GM19463 (cell line): ENCODE data around the gene BCORL1.
A peak's percentile ranks its signal among the peaks of the same experiment; 100 is the strongest.

Experiments used
- ATAC-seq: cut with Tn5 transposase; IDR thresholded peaks from one replicate; pipeline ENCODE4 v1.9.1; 2021; ENCODE audit warnings: mild to moderate bottlenecking, moderate library complexity; ENCODE audit not compliant: unreplicated experiment

BCORL1 gene

DNA sequence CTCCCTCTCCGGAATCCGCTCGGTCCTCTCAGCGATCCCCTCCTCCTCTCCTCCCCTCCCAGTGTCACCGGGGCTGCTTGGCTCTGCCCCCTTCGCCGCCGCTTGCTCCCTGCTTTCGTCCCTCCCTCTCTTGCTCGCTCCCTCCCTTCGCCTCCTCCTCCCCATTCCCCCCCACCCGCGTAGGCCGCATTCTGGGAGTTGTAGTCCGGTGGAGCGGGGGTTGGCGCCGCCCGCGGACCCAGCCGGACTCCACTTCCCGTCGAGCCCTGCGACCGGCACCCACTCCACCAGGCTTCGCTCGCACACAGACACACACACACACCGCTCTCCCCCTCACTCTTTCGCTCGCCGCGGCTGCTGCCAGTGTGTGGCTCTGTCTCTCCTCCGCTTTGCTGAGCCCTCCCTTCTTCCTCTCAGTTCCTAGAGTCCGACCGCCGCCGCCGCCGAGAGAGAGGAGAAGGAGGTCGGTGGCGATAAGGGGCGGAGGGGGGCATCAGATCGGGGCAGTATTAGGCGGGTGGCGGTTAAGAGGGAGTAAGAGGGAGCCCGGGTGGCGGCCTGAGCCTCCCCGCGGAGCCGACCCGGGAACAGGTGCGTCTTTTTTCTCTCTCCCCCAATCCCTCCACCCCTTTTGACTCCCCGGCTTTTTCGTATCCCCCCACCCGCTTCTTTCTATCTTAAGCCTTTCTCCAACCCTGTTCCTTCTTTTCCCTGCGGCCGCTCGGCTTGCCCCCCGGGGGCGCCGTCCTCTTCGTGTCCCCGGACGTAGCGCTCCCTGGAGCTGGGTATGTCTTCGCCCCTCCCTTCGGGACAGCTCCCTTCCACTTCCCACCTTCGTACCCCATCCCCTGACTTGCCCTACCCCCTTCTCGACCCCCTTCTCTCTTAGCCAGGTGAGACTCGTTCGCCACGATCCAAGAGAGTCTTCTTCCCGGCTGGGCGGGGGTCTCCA is at the start of gene BCORL1:
Gene BCORL1 (plus strand): TSS at position 336 of the 952 bp plus-strand sequence. CDS start 22,597 bp downstream, outside the sequence.
- ATAC-seq, result peak; percentile 90

DNA sequence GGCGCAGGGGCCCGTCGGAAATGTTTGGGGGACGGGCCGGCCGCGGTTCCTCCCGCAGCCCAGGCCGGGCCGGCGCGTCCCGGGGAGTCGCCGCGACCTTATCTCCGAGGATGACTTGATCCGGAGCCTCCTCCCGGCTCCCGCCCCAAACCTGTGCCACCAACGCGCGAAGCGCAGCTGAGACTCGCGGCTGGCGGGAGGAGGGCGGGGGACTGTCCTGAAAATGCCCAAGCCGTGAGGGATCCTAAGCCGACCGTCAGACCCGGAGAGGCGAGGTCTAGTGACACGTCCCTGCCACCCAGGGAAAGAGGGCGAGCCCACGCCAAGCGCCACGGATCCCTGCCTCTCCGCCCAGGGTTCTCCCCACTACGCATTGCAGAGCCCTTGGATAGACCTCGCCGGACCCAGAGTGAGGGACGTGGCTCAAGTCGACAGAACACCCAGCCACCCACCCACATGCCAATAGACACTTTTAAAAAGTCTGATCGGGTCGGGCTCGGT is 49.6 kb upstream of the BCORL1 start:
- peak; percentile 2 for ATAC-seq

GRCh38 chrX:129933700-129934099 is 48.7 kb upstream of the BCORL1 start:
- ATAC-seq, result no peak

GRCh38 chrX:129934461-129934860 is 48.0 kb upstream of the BCORL1 start:
- ATAC-seq, result no peak

- no peak for ATAC-seq
Measured at GRCh38 chrX:129934952-129935351, 47.5 kb upstream of the BCORL1 start.

DNA sequence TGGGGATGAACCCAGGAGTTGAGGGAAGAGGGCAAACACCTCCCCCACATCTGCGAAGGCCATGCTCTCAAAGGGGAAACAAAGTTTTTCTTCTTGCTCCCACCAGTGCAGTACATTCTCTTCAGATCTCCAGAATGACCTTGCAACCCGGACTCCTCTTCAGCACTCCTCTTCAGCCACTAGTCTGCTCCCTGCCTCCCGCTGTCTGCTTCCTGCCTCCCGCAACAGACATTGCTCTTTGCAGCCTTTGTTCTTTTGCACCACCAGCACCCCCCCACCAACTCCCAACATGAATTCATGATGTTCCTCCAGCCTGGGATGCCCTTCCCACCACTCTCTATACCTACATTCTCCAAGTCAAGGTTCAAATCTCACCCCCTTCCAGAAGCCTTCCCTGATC is 44.4 kb upstream of the BCORL1 start:
- no peak for ATAC-seq

GRCh38 chrX:129939986-129940385 is 42.4 kb upstream of the BCORL1 start:
- ATAC-seq, result no peak

- no peak for ATAC-seq
Measured at GRCh38 chrX:129940721-129941120, 41.7 kb upstream of the BCORL1 start.

GRCh38 chrX:129945131-129945530 is 37.3 kb upstream of the BCORL1 start:
- ATAC-seq, result no peak

- no peak for ATAC-seq
Measured at GRCh38 chrX:129953334-129953648, 29.1 kb upstream of the BCORL1 start.

- ATAC-seq, result no peak
Measured at GRCh38 chrX:129953881-129954280, 28.6 kb upstream of the BCORL1 start.

- no peak for ATAC-seq
Measured at GRCh38 chrX:129954804-129955203, 27.6 kb upstream of the BCORL1 start.

DNA sequence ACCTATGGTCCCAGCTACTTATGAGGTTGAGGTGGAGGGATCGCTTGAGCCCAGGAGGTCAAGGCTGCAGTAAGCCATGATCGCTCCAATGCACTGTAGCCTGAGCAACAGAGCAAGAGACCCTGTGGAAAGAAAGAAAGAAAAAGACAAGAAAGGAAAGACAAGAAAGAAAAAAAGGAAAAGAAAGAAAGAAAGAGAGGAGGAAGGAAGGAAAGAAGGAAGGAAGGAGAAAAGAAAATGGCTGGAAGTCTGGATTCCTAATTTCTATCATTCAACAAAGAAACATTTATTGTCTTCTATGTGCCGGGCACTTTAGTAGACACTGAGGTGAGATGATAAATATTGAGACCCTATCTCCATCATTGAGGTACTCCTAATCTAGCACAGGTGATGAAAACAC is 26.8 kb upstream of the BCORL1 start:
- no peak for ATAC-seq

DNA sequence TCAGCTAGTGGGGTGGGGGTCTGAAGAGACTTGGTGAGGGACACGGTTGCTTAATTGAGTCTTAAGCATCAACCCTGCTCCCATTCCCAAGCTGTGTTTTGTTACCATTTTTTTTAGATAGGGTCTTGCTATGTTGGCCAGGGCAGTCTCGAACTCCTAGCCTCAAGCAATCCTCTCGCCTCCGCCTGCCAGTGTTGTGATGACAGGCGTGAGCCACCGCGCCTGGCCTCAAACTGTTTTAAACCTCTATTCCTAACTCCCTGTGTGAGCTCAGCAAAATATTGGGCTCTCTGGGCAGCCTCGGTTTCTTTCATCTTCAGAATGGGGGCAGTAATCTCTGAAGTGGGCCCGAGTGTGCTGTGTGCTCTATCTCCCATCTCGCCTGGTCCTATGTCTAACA is 26.3 kb upstream of the BCORL1 start:
- ATAC-seq, result no peak

- ATAC-seq, result no peak
Measured at GRCh38 chrX:129956765-129957164, 25.7 kb upstream of the BCORL1 start.

DNA sequence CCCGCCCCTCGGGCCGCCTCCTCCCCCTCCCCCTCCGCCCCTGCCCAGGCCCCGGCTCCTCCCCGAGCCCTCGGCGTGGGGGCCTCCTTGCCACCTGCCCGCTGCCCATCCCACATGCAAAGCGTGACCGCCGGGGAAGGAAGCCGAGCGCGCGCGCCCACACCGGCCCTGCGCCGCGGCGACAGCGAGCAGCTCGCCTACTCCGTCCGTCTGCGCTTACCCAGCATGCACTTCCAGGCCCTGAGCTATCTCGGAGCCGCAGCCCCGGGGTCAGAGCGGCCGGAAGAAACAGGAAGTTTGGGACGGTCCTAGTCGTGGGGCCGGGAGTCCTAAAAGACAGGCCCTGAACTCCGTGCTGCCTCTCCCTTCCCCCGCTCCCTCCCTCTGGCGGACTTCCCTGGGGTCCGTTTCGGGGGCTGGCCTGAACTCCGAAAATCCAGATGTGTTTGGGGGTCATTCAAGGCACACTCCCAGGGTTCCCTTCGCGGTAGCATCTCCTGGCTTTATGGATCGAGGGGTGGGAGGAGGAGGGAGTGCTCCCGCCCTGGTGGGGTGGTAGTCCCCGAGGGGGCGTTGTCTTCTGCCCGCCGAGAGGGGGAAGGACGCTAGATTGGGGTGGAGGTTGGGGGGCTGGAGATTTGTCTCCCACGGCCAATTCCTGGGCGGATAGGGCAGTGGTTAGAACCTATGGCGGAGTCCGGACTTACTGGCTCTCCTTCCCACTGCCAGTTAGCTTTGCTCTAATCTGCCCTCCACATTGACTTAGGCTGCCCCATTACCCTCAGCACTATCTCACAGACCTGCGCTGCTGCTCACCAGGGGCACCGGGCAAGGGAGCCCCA is 25.0 kb upstream of the BCORL1 start:
- ATAC-seq, result peak; percentile 63

DNA sequence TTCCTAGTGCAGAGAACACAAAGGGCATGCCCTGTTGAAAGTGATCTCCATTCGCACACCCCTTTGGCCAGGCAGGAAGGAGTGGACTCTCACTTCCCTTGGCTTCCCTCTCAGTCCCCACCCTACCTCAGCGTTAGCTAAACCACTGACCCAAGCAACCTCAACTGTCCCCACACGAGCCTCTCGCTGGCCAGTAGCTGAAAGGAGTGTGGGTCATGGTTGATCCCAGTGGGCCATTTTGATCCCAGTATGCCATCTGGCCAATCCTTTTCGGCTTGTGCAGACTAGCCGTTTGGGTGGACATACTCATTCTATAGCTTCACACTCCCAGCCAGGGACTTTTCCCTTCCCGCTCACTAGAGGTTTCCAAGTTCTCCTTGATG is 24.4 kb upstream of the BCORL1 start:
- no peak for ATAC-seq

DNA sequence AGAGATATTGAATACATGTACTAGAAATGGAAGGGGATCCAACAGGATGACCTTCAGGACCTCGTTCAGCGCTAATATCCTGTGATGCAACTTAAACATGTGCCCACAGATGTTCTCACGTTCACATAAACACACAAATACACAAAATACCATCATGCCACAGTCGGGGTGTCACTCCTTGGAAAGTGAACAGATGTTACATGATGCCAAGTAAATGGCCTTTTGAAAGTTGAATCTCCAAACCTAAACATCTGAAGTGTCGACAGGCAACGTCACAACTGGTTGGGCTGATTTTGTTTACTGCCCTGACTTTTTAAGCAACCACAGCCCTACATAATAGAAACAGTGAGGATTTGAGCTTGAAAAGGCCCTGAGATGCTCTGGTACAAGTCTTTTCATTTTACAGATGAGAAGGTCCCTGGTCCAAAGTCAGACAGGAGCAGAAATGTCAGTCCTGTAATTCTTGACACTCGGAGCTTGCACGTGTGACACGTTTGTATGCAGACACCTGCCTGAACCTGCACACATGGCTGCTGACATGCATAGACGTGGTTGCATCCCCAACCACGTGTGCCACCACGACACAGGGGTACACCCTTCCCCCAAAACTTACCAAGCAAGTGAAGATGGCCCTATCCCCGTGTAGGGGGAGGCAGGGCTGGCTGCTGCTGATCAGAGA is 23.5 kb upstream of the BCORL1 start:
- ATAC-seq, result no peak

DNA sequence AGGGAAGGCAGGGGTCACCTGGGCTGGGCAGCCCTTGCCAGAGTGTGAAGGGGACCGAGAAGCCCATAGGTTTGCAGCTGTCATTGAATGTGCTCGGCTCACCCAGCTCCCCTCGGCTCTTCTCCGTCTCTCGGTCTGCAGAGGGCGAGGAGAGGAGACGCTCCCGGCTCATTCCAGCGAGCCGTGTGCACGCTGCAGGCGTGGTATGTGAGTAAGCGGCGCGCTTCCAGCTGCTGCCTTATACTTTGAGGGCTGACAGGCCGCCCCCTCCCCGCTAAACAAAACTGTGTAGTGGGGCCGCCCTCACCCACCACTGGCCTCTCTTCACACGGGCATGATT is 23.0 kb upstream of the BCORL1 start:
- ATAC-seq, result no peak

DNA sequence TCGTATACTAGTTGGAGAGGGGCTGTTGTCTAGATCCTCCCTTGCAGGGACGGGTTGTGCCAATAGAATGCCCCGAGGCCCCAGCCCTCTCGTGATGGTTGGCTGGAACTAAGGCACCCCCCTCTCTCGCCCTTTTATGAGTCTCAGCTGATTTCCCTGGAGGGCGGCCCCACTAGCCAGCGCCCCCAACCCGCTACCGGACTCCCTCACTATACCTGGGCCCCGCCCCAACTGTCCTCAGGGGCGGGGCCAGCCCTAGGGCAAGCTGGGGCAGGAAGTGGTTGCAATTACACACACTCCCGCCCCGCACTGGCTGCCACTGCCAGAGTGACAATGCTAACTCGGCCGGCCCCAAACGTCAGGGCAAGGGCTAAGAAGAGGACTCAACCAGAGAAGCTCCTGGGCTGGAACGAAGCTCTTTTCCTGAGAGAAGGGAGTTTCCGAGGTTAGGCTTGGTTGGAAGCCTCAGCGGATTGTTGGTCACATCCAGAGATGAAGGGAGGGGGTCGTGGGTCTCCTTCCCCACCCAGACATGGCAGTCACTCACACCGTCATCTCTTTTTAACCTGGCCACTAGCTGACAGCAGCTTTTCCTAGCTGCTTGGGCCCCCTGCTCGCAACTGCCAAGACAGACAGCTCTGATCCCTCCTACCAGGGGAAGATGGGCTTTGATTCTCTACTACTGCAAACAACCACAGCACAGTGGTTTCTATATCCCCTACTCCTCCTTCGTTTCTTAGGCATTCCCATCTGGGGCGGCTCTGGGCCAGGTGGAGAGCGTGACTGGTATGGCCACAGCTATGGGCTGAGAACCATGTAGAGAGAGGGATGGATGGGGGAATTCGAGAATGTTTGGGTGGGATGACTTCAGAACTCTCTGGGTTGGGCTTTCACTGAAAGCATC is 21.0 kb upstream of the BCORL1 start:
- ATAC-seq, result peak; percentile 91
